Measurements from ENCODE around the gene PID1. TPM values are rescaled to one million over a fixed set of nuclear protein-coding genes. Genes with fewer than 3 reads are reported as not detected.
A peak's percentile ranks its signal among the peaks of the same experiment; 100 is the strongest.

PID1 gene
- total RNA-seq, 2 donors from 2014 or later = 0.55 to 1.6 TPM

DNA sequence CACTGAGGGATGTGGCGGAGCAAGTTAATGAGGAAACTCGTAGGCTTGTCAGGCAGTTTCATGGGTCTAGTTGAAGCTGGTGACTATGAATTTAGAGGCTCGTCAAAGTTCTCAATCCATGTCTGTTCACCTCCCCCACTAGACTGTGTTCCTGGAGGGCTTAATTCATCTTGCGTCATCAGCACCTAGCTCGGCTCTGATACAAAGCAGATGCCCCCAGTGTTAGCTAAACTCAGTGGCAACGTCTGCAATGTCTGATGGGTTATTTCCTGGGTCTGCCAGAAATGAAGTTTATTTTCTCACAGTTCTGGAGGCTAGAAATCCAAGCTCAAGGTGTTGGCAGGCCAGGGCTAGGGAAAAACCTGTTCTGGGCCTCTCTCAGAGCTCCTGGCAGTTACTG, 140.6 kb downstream of the PID1 start:
- Histone ChIP-seq H3K9ac (ENCODE audit: extremely low read depth, low read length, poor library complexity, severe bottlenecking) (no peak overlapping the region), H3K4me1 (ENCODE audit: control insufficient read depth, insufficient read depth, low read length) (peaks cover 8% of the 10 kb centered on the region), H3K4me3 (ENCODE audit: low read length) (no peak overlapping the region), H3K27ac (ENCODE audit: low read depth, low read length) (no peak overlapping the region), H3K9me3 (ENCODE audit: control insufficient read depth, low read length) (no peaks in the 10 kb centered on the region), H3K36me3 (ENCODE audit: control insufficient read depth, insufficient read depth, low read length) (no peaks in the 10 kb centered on the region), H3K27me3 (ENCODE audit: control insufficient read depth, insufficient read depth, low read length, poor library complexity, severe bottlenecking) (no peaks in the 10 kb centered on the region)
- 64 to 75% methylated on average over 4 to 6 of the region's 6 CpGs for WGBS, 2 experiments (ENCODE audit: insufficient coverage in 1 of 2, insufficient read length in 1 of 2)
- peaks cover 2% of the 10 kb centered on the region for H3K4me1 Mint-ChIP-seq
- no peaks in the 10 kb centered on the region for H3K9me3 Mint-ChIP-seq
- H3K27me3 Mint-ChIP-seq (ENCODE audit: insufficient read depth) = no peaks in the 10 kb centered on the region
- TF ChIP-seq, protein P1, sequence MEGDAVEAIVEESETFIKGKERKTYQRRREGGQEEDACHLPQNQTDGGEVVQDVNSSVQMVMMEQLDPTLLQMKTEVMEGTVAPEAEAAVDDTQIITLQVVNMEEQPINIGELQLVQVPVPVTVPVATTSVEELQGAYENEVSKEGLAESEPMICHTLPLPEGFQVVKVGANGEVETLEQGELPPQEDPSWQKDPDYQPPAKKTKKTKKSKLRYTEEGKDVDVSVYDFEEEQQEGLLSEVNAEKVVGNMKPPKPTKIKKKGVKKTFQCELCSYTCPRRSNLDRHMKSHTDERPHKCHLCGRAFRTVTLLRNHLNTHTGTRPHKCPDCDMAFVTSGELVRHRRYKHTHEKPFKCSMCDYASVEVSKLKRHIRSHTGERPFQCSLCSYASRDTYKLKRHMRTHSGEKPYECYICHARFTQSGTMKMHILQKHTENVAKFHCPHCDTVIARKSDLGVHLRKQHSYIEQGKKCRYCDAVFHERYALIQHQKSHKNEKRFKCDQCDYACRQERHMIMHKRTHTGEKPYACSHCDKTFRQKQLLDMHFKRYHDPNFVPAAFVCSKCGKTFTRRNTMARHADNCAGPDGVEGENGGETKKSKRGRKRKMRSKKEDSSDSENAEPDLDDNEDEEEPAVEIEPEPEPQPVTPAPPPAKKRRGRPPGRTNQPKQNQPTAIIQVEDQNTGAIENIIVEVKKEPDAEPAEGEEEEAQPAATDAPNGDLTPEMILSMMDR (conservative IDR thresholded peaks at IDR 0.05) = no peak
- H3K27ac Mint-ChIP-seq = no peak overlapping the region
- no peak for DNase-seq
- H3K4me3 Mint-ChIP-seq = no peak overlapping the region
- no peaks in the 10 kb centered on the region for H3K36me3 Mint-ChIP-seq (ENCODE audit: low read depth)

DNA sequence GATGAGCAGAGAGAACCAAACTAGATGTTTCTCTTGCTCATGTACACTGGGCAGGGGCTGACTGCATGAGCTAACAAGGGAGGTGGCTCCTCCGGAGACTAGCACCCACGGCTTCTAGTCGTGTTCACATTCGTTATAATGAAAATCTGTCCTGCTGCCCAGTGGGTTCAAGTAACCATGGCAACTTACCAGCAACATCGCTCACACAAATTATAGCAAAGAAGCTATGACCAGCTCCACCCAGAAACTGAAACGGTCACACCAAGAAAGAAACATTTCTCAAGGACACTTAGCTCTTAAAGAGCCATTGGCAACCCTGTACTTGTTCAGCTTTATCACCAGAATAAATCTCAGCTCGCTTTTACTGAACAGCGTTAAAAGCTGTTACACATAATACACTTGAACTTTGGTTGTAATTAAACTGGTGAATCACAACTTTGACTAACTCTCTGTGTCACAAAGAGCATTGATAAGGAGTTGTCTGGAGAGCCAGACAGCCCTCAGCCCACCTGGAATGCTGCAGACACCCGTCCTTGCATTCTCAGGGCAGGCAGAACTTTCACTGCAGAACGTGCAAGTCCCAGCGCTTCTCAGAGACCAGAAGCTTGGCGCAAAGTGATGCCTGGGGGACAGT, 141.2 kb downstream of the PID1 start:
- H3K4me3 Mint-ChIP-seq = no peak overlapping the region
- no peaks in the 10 kb centered on the region for H3K9me3 Mint-ChIP-seq
- WGBS, 2 experiments (ENCODE audit: insufficient coverage in 1 of 2, insufficient read length in 1 of 2) = 81 to 87% methylated on average over 6 to 12 of the region's 12 CpGs

DNA sequence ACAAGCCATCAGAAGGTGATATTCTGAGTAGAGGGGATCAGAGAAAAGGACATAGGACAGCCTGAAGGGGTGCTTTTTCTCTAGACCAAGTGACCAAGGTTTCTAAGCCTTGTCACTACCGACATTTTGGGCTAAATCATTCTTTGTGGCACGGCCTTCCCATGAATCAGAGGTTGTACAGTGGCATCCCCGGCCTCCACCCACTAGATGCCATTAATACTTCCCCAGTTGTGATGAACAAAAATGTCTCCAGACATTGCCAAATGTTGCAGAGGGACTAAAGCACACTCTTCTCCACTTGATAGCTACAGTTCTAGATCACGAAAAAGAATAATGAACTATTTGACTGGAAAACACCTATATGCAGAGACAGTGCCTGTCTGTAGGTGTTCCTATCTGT, 143.6 kb downstream of the PID1 start:
- TF ChIP-seq, protein P1 (conservative IDR thresholded peaks at IDR 0.05) = no peak
- Histone ChIP-seq H3K27ac (ENCODE audit: low read depth, low read length) (no peak overlapping the region), H3K4me3 (ENCODE audit: low read length) (no peak overlapping the region), H3K27me3 (ENCODE audit: control insufficient read depth, insufficient read depth, low read length, poor library complexity, severe bottlenecking) (no peaks in the 10 kb centered on the region), H3K36me3 (ENCODE audit: control insufficient read depth, insufficient read depth, low read length) (no peaks in the 10 kb centered on the region), H3K9me3 (ENCODE audit: control insufficient read depth, low read length) (no peaks in the 10 kb centered on the region), H3K9ac (ENCODE audit: extremely low read depth, low read length, poor library complexity, severe bottlenecking) (no peak overlapping the region), H3K4me1 (ENCODE audit: control insufficient read depth, insufficient read depth, low read length) (peaks cover 8% of the 10 kb centered on the region)
- H3K27me3 Mint-ChIP-seq (ENCODE audit: insufficient read depth) = no peaks in the 10 kb centered on the region
- WGBS, 2 experiments (ENCODE audit: insufficient coverage in 1 of 2, insufficient read length in 1 of 2) = 88 to 95% methylated on average over 3 to 4 of the region's 4 CpGs
- H3K4me3 Mint-ChIP-seq = no peak overlapping the region
- peaks cover 2% of the 10 kb centered on the region for H3K4me1 Mint-ChIP-seq
- no peaks in the 10 kb centered on the region for H3K9me3 Mint-ChIP-seq
- no peak for DNase-seq
- H3K36me3 Mint-ChIP-seq (ENCODE audit: low read depth) = no peaks in the 10 kb centered on the region
- H3K27ac Mint-ChIP-seq = no peak overlapping the region

More for the DNA sequence above, 141.2 kb downstream of the PID1 start:
- Histone ChIP-seq H3K36me3 (ENCODE audit: control insufficient read depth, insufficient read depth, low read length) (no peaks in the 10 kb centered on the region), H3K9ac (ENCODE audit: extremely low read depth, low read length, poor library complexity, severe bottlenecking) (no peak overlapping the region), H3K4me3 (ENCODE audit: low read length) (no peak overlapping the region), H3K27ac (ENCODE audit: low read depth, low read length) (peak overlapping the region; percentile 30), H3K27me3 (ENCODE audit: control insufficient read depth, insufficient read depth, low read length, poor library complexity, severe bottlenecking) (no peaks in the 10 kb centered on the region), H3K9me3 (ENCODE audit: control insufficient read depth, low read length) (no peaks in the 10 kb centered on the region), H3K4me1 (ENCODE audit: control insufficient read depth, insufficient read depth, low read length) (peaks cover 8% of the 10 kb centered on the region)
- Mint-ChIP-seq H3K27ac (no peak overlapping the region), H3K36me3 (ENCODE audit: low read depth) (no peaks in the 10 kb centered on the region), H3K27me3 (ENCODE audit: insufficient read depth) (no peaks in the 10 kb centered on the region), H3K4me1 (peaks cover 2% of the 10 kb centered on the region)
- peak; percentile 53 for DNase-seq
- TF ChIP-seq, protein P1 (conservative IDR thresholded peaks at IDR 0.05) = no peak

Measured in endodermal cell (in vitro differentiated cells).